RWPE1 (cell line): ENCODE data around the gene TBC1D22A.

Experiments used
- CTCF ChIA-PET: fragments of 350-600 bp; sonication (Branson Sonifier 250); formaldehyde crosslinking; extraction: SDS; loops from one replicate; lab custom pipeline; 2021; lab: Yijun Ruan, JAX
- POLR2A ChIA-PET: fragments of 400-600 bp; formaldehyde crosslinking; extraction: SDS; loops from one replicate; lab custom pipeline; 2020; ENCODE audit warnings: antibody characterized with exemption; ENCODE audit not compliant: low non-redundant PET; lab: Yijun Ruan, JAX
- DNase-seq: peaks from one replicate; pipeline ENCODE4 v3.0.0; 2012; ENCODE audit warnings: low spot score
- H3K27ac ChIP-seq: fragments of 450-650 bp; 2 replicates; pipeline ENCODE4 v1.5.1; 2017
- CTCF ChIP-seq: fragments of 450-650 bp; conservative IDR thresholded peaks from 2 replicates; pipeline ENCODE4 v1.5.1; 2017; ENCODE audit warnings: low read depth, mild to moderate bottlenecking

The TBC1D22A gene

GRCh38 chr22:46948411-46949144 lies 186.1 kb downstream of the TBC1D22A start:
- ChIA-PET CTCF (no interaction called here), POLR2A (no interaction called here)
- no peak for TF ChIP-seq CTCF
- no peak overlapping the region for H3K27ac ChIP-seq
- DNase-seq = no peak

- no peak for TF ChIP-seq CTCF
- no peak overlapping the region for H3K27ac ChIP-seq
- POLR2A ChIA-PET = no interaction called here
- DNase-seq = no peak
- CTCF ChIA-PET = no interaction called here
Observed at GRCh38 chr22:46951350-46951749, 188.9 kb downstream of the TBC1D22A start.

GRCh38 chr22:46951973-46952372 lies 189.5 kb downstream of the TBC1D22A start:
- H3K27ac ChIP-seq = no peak overlapping the region
- TF ChIP-seq CTCF = no peak
- DNase-seq = no peak
- POLR2A ChIA-PET = no interaction called here
- CTCF ChIA-PET = no interaction called here

- CTCF ChIA-PET = no interaction called here
- DNase-seq = no peak
- TF ChIP-seq CTCF = no peak
- POLR2A ChIA-PET = no interaction called here
- H3K27ac ChIP-seq = no peak overlapping the region
Observed at GRCh38 chr22:46953968-46954765, 191.7 kb downstream of the TBC1D22A start.

- ChIA-PET POLR2A (no interaction called here), CTCF (no interaction called here)
Observed at GRCh38 chr22:46954781-46955180, 192.3 kb downstream of the TBC1D22A start.

More at GRCh38 chr22:46954781-46955180, 192.3 kb downstream of the TBC1D22A start:
- TF ChIP-seq CTCF = no peak
- H3K27ac ChIP-seq = no peak overlapping the region
- DNase-seq = no peak
